Measurements from ENCODE around the gene MYOG.

The MYOG gene

DNA sequence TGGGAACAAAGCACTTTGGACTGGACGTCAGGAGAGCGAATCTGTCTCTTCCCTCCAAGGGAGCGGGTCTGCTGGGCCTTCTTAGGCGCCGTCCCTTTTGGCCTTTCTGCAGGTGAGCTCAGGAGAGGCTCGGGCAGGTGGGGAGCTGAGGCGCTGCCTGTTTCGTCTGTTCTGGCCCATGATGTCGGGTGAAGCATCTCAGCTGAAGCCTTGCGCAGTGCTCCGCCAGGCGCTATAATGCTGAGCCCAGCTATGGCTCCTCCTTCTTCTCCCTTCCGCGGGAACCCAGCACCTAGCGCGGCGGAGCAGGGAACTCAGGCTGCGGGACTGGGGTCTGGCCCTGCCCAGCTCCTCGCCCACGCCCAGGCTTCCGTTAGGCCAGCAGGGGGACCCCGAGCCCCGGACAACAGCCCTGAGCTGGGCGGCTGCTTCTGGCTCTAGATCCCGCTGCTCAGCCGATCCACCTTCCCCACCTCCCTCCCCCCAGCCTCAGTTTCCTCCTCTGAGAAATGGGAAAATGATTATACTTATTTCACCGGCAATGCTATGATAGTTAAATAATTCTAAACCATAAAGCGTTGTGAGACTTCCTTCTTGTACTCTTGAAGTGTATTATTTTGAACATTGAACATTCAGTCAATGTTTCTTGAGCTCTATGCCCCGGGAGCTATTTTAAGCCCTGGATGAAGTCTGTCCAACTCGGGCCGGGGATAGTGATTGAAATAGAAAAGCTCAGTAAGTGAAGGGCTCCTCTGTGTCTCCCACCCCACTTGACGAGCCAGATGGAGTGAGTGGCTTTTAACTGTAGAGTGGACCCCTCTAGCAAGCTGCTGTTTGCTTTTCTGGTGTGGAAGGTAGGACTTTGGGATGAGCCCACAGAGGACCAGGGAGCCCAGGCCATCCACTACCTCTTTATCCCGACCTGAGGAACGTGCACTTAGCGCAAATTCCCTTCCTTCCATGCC is 32.1 kb upstream of the MYOG start:
- peak; percentile 89 for DNase-seq (ENCODE audit: low spot score)

DNA sequence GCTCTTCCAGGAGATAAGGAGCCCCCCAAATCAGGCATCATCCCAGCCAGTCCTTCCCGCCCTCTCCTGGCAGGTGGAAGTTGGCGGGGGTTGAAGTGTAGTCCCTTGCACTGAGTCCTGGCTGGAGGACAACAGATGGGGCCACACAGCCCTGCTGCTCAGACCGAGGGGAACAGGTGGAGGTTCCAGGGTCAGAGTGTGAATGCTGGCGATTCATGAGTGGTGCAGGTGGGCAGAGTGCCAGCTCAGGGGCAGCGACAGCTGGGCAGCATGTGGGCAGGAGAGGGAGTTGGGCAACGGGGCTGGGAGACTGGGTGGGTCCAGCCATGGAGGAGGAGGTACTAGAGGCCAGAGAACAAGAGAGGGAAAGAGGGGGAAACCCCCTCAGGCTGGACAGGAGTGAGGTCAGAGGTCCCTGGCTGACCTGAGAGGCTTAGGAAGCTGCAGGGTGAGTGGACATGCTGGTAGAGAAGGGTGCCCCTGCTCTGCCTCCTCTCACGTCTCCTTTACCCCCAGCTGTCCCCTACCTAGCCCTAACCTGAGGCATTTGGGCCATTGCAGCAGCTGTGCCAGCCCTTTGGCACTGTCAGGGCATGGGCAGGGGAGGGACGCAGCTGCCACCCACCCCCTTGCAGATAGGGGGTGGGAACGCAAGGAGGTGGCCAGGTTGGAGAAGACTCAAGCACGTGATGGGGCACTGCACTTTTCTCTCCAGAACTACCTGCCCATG is 30.4 kb upstream of the MYOG start:
- no peak for DNase-seq (ENCODE audit: low spot score)

DNA sequence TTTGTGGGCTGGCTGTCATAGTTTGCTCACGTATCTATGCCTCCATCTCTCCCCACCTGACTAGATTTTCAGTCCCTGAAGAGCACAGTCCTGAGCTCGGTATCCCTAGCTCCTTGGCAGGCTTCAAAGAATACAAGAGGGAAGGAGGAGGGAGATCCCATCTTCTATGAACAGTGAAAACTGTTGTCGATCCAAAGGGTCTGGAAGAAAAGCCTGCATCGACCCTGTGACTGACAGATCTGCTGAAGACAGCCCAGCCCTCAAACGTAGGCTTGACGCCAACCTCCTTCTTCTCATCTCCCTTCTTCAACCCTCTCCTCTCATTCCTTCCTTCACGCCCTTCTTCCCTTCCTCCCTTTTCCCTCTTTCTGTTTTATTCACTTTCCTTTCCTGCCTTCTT is 28.4 kb upstream of the MYOG start:
- no peak for DNase-seq (ENCODE audit: low spot score)

DNA sequence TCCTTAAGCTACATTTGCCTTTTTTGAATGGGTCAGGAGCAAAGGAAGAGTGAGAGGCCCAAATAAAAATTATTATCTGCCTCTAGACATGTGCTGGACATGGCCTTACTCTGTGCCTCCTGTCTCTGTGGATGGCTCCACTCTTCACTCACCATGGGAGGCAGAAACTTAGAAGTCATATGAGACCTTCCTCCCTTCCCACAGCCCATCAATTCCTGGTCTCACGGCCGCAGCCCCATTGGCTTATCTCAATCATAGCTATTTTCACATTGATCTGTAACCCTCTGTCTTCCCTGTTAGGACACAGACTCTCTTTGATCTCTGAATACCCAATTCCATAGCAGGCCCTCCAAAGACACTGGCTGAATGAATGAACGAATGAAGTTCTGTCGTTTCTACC is 27.5 kb upstream of the MYOG start:
- no peak for DNase-seq (ENCODE audit: low spot score)

DNA sequence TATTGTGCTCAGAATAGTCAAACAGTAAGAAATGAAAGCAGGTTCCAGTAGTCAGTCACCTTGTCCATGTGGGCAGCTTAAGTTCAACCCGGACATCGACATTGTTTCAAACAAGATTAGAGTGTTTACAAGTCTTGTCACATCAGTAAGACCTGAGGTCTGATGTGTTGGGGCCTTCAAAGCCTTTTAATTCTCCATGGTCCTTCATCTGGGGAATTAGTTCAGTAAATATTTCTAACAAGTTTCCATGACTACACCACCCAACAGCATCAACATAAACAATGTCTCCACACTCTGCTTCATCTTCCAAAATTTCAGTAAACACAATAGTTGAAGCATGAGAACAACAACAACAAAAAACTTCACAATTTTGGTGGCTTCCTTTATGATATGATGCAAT is 26.7 kb upstream of the MYOG start:
- DNase-seq (ENCODE audit: low spot score): no peak

DNA sequence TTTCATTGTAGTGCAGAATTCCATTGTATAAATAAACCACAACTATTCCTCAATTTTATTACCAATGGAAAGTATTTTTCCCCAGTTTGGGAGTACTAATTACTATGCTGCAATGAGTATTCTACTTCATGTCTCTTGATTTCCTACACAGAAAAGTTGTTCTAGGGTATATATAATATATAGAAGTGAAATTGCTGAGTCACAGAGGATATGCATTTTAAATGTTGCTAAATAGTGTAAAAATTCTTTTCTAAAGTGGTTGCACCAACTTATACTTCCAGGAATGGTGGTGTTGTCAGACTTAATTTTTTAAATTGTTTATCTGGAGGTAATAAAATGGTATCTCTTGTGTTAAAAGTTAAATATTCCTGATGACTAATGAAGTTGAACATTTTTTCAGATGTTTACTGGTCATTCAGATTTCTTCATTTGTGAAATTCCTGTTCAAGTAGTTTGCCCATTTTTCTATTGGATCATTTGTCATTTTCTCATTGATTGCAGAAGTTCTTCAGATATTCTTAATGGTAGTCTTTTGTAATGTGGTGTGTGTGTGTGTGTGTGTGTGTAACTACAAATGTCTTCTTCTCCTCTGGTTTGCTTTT is 19.1 kb upstream of the MYOG start:
- no peak for DNase-seq (ENCODE audit: low spot score)

DNA sequence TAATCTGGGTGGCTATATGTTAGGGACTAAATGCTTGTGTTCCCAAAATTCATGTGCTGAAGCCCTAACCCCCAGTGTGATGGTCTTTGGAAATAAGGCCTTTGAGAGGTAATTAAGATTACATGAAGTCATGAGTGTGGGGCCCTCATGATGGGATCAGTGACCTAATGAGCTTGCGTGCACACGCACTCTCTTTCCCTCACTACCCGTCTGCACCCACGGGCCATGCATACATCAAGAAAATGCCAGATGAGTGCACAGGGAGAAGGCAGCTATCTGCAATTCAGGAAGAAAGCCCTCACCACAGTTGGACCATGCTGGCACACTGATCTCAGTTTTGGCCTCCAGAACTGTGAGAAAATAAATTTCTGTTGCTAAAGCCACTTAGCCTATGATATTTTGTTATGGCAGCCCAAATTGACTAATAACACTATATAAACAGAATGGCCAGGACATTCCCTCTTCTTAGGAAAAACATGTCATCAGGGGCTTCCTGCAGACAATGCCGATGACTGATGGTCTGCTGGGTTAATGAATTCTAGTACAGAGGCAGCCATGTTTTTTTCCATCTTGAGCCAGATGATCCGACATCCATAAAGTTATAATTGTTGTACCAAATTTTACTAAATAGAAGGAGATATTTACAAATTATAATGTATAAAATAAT is 18.1 kb upstream of the MYOG start:
- no peak for DNase-seq (ENCODE audit: low spot score)

DNA sequence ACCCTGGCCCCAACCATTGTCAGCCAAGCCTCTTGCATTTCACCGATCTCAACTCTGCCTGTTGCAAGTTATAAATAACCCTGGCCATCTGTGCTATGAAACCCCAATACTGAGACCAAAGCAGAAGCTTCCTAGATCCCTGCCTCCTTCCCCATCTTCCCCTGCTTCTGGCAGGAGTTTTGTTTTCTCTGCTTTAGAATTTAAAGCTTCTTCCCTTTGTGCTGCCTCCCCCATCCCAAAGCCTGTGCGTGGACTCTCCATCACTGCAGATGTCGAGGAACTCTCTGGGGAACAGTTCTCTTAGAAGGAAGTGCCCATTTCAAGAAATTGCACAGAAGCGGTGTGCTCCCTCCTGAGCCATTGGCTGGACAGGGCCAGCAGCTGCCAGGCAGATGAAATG is 17.4 kb upstream of the MYOG start:
- no peak for DNase-seq (ENCODE audit: low spot score)

DNA sequence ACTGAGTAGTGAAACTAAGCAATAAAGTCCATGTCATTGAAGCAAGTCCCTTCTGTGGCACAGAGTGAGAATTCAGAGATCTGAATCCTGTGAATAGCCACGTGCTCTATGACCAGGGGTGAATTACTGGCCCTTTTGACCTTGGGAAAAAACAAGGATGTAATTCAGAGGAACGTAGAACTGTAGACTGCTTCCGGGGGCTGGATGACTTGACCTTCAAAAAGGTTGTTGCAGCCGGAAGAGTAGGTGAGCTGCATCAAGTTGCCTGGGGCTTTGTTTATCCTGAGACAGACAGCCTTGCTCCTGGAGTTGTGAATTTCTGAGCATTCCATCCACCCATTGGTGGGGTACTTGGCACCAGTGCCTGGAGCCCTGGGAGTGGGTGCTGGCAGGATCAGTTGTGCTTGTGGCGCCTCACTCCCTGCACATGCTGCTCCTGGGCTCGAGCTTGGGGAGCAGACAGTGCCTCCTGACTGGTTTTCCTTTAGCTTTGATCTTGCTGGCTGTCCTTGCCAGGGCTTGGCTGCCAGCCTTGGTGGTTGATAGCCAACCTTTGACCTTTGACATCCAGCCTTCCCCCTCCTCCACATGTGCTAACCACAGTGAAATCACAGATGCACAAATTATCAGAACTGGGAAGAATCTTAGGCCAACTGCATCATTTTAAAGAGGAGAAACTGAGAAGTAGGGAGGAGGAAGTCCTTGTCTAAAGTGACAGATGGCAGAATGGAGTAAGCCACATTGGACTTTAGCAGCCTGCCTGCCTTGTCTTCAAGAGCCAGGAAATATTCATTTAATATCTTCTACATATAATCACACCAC is 16.2 kb upstream of the MYOG start:
- DNase-seq (ENCODE audit: low spot score): no peak

DNA sequence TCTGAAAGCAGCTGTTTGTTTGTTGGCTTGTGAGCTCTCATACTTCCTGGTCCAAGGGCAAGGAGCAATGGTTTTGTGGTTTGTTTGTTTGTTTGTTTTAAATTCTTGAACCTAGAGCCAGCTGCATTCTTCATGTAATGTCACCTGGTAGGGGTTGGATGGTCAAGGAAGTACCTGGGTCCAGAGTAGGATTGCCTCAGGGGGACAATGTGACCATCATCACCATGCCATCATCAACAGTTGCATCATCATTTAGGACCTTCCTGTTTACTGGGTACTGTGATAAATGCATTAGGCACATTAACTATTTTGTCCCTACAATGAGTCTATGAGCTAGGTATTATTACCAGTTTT is 14.7 kb upstream of the MYOG start:
- no peak for DNase-seq (ENCODE audit: low spot score)

DNA sequence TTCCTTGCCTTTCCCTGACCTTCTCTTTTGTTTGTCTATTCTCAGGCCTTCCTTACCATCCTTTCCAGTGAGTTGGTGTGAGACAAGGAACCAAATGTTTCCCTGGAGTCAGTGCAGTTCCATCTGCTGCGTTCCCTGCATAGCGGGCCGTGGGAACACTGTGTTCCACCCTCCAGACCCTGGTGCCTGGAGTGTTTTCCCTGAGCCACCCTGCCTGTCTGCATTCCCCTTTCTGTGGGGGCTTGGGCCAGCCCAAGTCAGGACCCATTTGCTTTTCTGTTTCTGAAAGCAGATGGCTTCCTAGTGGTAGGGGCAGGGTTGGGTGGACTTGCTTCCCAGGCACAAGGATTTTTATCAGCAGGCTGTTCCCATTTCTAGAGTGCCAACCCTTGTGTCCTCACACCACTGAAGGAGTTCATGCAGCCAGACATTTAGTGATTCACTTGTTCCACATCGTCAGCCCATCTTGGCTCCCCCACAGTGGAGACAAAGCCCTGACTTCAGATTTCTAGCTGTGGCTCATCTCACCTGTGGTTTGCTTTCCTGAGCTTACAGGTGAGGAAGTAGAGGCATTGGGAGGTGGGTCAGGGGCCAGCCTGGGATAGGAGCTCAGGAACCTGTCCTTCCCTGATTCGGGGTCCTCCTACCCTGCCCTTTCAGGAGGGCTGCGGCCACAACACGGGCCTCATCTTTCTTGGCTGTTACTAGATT is 14.1 kb upstream of the MYOG start:
- DNase-seq (ENCODE audit: low spot score): no peak

DNA sequence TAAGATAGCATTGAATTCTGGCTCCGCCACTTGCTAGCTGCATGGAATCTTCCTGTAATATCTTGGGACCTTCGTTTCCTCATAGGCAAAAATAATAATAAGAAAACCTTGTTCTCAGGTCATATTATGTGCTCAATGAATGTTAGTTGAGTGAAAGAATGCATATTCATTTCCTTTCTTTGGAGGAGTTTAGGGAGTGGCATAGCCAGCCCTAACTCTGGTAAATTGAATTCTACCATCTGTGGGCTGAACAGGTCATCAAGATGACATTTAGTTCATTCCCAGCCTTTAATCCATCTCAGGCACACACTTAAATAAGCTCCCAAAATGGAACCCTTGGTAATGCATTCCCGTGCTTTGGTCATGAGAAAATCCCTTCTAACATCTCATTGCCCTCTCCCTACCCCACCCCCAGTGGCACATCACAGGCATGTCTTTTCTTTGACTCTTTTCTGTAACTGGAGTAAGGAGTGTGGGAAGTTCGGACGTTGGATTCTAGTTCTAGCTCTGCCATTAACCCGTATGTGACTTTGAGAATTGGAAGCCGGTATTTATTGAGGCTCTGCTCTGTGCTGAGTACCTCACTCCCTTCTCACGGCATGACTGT is 13.2 kb upstream of the MYOG start:
- DNase-seq (ENCODE audit: low spot score): no peak

DNA sequence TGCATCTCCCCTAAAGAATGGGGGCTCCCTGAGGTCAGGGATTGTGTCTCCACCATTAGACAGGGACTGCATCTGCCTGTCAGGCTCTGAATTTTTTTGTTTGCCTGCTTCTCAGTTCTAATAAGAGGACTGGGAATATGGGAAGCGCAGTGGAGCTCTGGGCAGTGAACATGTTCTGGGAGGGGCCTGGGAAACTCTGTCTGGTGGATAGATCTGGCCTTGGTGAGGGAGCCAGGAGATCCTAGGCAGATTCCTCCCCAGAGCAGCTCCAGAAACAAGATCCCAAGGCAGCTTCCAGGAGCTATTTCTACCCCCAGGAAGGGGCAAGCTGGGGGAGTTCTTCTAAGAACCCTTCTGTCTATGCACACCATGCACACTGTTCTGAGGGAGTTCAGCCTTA is 12.6 kb upstream of the MYOG start:
- DNase-seq (ENCODE audit: low spot score): no peak

DNA sequence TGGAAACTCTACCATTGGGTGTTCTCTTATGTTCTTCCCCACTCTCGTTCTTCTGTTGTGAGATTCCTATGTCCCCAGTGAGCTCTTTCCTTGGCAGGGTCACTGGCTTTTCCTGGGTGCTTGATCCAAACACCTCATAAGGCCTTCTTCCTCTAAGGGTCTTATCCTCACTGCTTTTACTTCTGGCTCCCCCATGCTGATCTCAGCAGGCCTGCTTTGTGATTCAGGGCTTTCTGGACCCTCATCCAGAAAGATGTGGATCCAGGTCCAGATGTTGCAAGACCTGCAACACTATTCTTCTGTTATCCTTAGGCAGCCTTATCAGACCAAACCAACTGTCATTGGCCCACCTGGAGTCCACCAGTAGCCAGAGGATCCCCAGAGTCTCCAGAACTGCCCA is 11.2 kb upstream of the MYOG start:
- DNase-seq (ENCODE audit: low spot score): no peak

DNA sequence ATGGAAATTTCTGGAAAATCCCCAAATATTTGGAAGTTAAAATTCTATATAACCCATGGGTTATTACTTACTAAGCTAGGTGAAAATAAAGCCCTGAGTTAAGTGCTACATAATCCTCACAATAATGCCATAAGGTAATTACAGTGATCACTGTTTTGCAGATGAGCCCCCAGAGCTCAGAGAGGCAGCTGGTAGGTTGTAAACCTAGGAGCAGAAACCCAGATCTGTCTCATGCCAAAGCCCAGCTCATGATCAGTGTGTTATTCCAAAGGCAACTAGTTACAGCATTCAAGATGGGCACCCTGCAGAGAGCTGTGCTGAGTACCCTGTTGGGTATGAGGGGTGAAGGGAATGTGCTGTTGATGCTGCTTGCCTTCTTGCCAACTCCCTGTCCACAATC is 10.8 kb upstream of the MYOG start:
- DNase-seq (ENCODE audit: low spot score): no peak

DNA sequence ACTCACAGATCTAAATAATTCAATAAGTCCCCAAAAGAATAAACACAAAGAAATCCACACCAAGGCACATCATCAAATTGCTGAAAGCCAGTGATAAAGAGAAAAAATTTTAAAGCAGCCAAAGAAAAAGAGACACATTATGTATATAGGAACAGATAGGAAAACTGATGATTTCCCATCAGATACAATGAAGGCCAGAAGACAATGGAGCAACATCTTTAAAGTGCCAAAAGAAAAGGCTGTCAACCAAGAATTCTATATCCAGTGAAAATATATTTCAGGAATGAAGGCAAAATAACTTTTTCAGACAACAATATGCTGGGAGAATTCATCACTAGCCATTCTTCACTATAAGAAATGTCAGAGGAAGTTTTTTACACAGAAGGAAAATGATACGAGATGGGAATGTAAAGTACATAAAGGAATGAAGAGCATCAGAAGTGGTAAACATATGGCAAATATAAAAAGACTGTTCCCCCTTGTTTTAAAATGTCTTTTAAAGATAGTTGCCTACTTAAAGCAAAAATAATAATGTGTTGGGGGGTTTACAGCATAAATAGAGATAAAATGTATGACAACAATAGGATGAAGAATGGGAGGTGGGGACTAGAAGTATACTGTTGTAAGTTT is 9.4 kb upstream of the MYOG start:
- no peak for DNase-seq (ENCODE audit: low spot score)

DNA sequence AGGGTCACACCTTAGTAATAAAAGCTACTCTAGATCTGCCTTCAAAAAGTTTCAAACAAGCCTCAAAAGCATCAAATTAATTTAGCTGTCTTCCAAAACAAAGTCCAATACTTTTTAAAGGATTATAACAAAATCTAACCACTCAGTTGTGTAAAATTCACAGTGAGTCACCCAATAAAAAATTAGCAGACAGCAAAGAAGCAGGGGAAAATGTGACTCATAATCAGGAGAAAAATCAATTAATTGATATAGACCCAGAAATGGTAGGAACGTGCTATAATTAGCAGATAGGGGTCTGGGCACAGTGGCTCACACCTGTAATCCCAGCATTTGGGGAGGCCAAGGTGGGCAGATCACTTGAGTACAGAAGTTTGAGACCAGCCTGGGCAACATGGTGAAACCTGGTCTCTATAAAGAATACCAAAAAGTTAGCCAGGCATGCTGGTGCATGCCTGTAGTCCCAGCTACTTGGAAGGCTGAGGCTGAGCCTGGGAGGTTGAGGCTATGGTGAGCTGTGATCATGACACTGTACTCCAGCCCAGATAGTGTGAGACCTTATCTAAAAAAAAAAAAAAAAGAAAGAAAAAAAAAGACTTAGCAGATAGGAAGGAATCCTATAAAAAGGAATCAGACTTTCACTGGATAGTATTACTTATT is 8.1 kb upstream of the MYOG start:
- no peak for DNase-seq (ENCODE audit: low spot score)

DNA sequence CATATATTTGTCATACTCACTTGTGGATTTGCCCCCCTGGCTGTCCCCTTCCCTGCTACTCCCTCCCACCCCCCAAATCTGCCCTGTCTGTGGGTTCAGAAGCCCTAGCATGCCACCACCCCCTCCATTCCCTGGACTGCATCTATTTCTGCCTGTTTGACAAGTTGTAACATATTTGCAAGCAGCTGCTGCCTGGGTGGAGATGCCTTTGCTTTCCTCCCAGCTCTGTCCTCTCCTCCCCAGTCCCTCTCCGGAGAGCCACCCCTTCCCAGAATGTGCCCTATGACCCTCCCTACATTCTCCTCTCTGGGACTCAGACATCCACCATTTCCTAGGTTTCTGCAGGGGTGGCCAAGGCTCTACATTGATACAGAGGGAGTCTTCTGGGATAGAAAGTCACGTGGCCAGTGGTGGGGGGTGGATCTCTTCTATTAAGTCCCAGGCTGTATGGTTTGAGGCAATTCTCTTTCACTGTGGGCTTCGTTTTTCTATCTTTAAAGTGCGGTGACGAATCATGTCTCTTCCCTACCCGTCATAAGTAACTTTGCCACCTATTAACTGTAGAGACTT is 6.0 kb upstream of the MYOG start:
- no peak for DNase-seq (ENCODE audit: low spot score)

DNA sequence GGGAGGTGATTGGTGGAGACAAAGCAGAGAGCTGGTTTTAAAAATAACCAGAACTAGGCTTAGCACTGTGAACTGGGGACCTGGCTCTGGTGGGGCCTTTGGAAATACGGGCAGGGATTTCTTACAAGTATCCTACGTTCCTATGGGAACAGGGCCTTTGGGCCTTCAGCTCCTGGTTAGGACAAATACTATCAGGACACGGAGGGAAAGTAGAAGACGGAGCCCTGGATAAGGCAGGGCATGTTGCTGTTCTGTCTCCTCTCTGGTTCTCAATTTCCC is 5.3 kb upstream of the MYOG start:
- DNase-seq (ENCODE audit: low spot score): no peak

All from HuH-7 (cell line).